Esophagus (tissue), 2 donors: Measurements from ENCODE around the gene MACROH2A1. TPM values are rescaled to one million over a fixed set of nuclear protein-coding genes. Genes with fewer than 3 reads are reported as not detected.

Experiments used
- polyA plus RNA-seq, 2 donors: library from polyadenylated mRNA; stranded (reverse); fragments of 200-250 nt; gene quantifications; one replicate each; pipeline ENCODE4 v1.2.3, GENCODE V29; 2013
- donor health status: healthy with polysubstance abuse.
- donor health status: Bipolar disorder and iron deficiency.

The MACROH2A1 gene
- polyA plus RNA-seq, 2 donors, result 210 to 233 TPM

Other genes starting within 250 kb of the MACROH2A1 start
- under 1 TPM; 0.04 to 0.20 TPM for gene DCANP1, start 48.1 kb upstream of the MACROH2A1 start, polyA plus RNA-seq
- gene TIFAB, start 53.1 kb upstream of the MACROH2A1 start, polyA plus RNA-seq, result under 1 TPM; 0.02 to 0.18 TPM
- gene NEUROG1, start 136.7 kb upstream of the MACROH2A1 start, polyA plus RNA-seq, result under 1 TPM in 1 of 2 donors, not detected in 1; 0.02 TPM
- gene CXCL14, start 179.8 kb upstream of the MACROH2A1 start, polyA plus RNA-seq, result 100 to 1,000 TPM in 1 of 2 donors, 10 to 100 TPM in 1; 88.9 to 199 TPM